ENCODE results near the gene TULP4.
A peak's percentile ranks its signal among the peaks of the same experiment; 100 is the strongest.
"Not testable (repeated sequence)": the region's sequence is repeated elsewhere in the genome, so short reads cannot be mapped to it uniquely, and the experiment has no call there.

The TULP4 gene

DNA sequence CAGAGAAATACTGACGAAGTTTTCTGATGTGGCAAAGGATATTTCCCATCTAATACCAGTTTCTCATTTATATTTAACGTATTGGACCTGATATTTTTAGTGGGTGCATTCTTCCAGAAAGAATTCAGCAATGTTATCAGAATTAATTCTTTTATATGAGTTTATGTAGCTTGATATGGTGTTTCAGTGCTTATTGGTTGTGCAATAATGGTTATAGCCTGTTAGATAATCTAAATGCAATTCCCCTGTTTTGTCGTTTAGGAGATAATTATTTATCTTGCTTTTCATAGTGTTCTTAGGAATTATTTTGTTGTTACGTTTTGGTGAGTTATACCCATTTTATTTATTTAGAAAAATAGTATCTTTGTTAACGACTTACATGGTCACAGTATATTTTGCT, 196.2 kb downstream of the TULP4 start:
- no peak for DNase-seq

DNA sequence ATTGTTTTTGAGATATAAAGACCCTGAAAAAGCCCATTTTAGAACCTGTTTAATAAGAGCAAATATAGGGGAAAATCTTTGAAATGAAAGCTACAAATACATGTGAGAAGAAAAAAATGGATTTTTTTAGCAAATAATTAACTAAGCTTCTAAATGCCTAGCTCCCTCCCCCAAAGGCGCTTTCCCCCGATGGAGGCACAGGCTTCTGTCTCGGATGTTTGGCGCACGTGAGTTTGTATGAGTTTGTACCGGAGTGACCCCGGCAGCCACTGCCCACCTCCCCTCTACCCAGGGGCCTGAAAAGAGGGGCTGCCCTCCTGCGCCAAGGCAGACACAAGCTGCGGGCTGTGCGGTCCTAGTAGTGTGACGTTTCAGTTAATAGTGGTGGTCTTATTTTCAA, 197.2 kb downstream of the TULP4 start:
- no peak for DNase-seq

DNA sequence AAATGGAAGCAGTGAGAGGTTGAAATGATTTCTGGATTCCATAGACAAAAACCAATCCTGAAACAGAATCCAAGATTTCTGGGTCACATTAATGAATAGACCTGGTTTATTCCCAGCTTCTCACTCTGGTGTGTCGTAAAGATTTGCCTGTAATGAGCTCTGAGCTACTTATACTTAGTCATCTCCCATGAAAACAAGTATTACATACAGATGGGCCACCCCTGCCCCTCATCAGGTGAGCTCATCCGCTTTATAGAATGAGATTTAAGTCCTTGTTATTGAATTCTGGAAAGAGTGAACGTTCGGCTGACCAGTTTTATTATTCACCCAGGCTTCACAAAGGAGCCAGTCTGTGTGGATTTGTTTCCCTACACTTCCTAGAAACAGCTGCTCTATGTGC, 200.5 kb downstream of the TULP4 start:
- no peak for DNase-seq

DNA sequence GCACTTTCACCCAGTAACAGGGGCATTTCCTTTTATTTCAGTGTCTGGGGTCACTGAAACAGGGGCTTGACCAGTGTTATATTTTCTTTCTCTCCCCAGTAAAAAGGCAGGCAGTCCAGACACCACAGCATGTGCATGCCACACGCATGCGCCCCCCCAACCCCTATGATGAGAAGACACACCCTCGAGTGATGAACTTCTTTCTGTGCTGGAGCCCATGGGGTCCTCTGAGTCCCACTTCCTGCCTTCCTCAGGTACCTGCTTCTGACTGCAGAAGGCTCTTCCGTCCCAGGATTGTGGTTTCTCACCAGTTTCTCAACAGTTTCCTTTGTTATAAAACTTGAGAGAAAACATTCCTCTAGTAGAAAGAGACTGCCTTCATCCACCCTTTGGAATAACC, 201.9 kb downstream of the TULP4 start:
- no peak for DNase-seq

DNA sequence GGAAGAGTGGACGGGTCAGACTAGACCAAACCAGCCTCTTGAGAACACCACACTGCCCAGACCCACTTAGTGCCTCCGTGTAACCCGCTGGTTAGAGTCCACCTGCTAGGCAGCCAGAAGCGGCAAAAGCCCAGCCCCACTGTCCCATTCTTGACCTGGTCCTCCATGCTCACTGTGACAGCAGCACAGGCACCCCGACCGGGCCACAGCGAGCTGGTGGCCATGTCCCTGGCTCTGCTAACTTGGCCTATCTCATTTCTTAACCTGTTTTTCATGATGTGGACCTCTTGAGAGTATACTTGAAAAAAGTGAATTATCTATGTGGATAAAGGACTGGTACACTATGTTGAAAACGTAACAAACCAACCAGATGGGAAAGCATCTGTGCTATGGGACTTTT, 202.7 kb downstream of the TULP4 start:
- DNase-seq = no peak

DNA sequence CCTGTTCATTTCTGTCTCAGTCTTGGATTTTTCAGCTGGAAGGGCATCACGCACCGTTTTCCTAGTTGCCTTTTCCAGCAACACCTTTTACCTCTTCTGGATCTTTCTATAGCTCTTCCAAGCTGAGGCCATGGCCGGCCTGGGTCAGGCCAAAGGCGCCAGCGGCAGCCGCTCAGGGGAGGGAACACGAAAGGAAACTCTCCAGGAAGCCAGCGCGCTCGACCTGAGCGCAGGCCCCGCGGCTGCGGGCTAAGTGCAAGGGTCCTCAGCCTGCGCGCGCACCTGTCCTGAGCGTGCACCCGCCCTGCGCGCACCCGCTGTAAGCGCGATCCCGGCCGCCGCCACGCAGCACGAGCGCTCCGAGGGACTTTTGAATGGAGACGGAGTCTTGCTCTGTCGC, 203.8 kb downstream of the TULP4 start:
- DNase-seq = no peak

DNA sequence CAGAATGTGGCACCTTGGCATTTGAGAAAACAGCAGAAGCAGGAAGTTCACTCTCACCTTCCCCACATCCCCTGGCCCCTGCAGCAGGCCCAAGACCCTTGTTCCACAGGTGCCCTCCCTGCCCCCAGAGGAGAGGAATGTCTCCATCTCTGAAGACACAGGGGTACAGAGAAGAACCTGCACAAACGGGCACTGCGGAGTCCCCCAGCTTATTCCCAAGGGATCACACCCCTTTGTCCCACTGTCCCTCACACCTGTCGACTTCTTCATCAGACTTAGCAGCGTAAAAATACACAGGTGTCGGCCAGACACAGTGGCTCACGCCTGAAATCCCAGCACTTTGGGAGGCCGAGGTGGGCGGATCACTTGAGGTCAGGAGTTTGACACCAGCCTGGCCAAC, 204.8 kb downstream of the TULP4 start:
- no peak for DNase-seq

DNA sequence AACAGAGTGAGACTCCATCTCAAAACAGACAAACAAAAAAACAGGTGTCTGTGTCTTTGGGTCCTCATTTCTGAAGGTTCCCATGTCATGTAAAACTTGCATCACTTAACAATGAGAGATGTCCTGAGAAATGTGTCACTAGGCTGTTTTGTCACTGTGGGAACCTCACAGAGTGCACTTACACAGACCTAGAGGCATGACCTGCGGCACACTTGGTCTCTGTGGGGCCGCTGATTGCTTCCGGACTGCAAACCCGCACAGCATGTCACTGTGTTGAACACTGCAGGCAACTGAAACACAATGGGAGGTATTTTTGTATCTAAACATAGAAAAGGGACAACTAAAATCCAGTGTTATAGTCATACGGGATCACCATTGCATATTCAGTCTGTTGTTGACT, 205.3 kb downstream of the TULP4 start:
- DNase-seq = no peak

DNA sequence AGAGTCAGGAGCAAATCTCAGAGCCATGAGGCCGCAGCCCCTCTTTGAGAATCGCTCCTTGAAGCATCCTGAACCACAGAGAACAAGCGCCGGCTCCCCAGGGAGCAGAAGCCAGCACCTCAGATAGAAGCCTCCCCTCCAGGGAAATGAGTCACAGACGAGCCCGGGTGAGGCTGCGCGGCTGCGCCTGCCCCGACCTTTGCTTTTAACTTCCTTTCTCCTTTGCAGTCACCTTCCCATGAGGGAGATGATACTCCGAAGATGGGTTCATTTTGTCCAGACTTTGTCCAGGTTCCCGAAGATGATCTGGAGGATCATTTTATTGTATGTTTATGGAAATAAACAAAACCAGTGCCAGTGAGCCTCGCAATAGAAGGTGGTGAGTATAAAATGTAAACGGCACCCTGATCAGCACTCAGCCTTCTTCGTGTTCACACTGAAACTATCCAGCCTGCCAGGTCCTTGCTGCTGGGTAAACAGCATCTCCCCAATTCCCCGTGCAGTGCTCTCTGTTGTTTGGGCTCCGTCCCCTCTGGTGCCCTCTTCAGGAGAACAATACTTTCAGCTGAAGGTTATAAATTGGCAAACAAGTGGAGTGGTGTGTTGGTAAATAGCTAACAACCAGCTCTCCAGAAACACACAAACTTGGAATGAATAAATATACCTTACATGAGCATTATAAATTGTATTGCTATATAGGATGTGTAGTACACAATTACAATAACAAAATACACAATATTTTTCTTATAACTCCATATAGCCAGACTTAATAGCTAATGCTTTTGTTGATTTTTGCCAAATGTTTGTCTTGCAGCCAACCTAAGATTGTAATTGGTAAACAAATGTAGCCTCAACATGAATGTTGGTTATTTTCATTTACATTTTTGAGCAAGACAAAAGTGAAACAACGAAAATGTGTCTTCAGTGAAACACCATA, 206.2 kb downstream of the TULP4 start:
- peak; percentile 20 for DNase-seq

DNA sequence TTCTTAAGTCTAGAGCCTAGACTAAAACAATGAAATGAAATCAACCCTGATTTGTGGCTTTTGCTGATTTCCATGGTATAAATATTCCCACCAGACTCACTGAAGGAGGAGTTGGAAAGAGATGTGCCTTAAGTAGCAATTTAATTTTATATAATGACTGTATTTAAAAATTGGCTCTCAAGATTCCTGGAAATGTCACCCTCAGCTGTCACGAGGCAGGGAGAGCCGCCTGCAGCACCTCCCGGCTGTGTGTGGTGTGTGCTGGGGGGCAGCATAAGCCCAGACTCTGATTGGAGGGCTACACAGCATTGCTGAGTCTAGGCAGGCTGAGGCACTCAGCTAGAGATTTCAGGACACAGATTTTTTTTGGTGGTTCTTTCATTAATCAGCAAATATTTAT, 207.0 kb downstream of the TULP4 start:
- no peak for DNase-seq

DNA sequence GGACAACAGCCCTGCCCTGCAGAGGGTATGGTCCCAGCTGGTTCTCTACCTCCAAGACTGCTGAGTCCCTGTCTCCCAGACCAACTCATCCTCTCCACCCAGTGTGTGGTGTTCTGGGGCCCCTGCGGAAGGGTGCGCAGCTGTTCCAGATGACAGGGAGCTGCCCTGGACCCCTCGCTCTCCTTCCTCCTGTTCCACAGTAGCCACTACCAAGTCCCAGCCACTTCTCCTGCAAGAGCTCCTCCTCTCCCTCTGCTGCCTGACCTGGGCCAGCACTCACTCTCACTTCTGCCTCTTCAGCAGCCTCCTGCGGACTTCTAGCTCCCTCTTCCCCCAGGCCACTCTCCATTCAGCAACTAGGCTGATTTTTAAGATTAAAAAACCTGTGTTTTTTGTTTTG, 207.5 kb downstream of the TULP4 start:
- no peak for DNase-seq

DNA sequence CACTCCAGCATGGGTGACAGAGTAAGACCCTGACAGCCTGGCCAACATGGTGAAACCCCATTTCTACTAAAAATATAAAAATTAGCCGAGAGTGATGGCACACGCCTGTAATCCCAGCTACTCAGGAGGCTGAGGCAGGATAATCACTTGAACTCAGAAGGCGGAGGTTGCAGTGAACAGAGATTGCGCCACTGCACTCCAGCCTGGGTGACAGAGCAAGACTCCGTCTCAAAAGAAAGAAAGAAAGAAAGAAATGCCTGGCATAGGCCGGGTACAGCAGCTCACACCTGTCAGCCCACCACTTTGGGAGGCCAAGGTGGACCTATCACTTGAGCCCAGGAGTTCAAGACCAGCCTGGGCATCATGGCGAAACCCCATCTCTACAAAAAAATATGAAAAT, 208.7 kb downstream of the TULP4 start:
- not testable (repeated sequence) for DNase-seq

DNA sequence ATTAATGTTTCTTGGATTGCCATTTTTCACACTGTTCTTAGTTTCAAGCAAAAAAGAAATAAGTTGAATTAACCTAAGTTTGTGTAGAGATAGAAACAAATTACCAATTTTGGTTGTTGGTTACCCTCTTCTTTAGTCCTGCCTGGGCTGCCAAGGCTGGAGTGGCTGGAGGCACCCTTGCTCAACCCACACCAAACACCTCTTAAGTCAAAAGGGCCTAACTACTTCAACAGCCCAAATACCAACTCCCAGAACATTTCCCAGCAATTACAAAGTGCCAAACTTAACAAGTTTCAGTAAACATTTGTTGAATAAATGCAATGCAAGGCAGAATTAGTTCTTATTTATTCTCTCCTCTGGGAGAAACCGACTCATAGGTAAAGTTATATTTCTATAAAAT, 209.5 kb downstream of the TULP4 start:
- no peak for DNase-seq

DNA sequence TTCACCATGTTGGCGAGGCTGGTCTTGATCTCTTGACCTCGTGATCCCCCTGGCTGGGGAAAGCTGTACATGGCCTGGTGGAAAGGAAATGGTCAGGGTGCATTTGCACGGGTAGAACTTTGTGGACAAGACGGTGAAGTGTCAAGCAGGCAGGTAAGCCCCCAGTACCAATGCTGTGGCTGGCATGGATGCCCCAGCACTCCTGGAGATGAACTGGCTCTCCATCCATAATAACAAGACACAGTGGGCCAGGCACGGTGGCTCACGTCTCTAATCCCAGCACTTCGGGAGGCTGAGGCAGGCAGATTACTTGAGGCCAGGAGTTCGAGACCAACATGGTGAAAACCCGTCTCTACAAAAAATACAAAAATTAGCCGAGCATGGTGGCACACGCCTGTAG, 210.4 kb downstream of the TULP4 start:
- DNase-seq = no peak

DNA sequence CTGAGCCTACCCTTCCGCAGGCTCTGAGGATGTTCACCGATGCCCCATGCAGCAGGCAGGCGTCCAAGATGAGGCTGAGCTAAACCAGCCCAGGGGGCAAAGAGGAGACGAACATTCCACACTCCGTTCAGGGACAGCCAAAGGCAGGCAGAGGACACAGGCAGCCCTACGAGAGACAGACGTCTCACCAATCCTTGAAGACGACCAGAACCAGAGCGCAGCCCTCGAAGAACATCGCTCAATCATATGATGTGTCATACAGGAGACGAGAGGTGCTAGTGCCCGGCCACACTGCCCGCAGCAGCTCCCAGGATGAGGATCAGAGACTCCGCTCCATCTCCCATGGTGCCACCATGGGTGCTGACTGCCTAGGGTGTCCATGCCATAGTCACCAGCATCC, 212.0 kb downstream of the TULP4 start:
- DNase-seq = no peak

DNA sequence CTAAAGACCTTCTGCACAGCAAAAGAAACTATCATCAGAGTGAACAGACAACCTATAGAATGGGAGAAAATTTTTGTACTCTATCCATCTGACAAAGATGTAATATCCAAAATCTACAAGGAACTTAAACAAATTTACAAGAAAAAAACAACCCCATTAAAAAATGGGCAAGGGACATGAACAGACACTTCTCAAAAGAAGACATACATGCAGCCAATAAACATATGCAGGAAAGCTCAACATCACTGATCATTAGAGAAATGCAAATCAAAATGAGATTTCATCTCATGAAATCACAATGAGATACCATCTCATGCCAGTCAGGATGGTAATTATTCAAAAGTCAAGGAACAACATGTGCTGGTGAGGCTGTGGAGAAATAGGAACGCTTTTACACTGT, 215.6 kb downstream of the TULP4 start:
- DNase-seq = not testable (repeated sequence)

DNA sequence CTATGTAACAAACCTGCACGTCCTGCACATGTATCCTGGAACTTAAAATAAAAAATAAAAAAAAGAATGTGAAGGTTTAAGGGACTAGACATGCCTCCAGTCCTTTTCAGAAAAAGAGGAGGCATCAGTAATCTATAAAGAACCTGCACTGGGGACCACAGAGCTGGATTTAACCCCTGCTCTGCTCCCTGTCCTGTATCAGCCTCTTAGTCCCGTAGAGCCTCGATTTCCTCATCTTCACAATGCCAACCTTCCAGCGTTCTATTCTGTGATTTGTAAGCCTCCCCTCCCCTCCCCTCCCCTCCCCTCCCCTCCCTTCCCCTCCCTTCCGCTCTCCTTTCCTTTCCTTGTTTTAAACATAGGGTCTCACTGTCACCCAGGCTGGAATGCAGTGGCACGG, 216.6 kb downstream of the TULP4 start:
- no peak for DNase-seq

DNA sequence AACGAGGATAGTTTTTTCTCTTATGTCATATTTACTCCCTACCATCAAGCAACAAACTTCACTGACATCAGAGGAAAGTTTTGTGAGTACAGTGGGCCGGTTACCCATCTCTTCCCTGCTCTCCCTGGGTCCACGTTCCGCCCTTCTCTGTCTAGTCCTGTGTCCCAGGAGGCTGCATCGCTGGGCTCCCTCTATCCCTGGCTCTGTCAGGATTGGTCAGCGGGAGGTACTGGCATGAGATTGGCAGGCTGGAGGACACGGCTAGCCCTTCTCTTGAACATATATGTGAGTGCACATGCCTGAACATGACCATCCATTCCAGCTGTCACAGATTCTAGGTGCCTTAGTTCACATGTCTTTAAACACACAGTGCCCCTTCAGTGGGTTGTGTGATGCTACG, 217.4 kb downstream of the TULP4 start:
- DNase-seq = no peak

DNA sequence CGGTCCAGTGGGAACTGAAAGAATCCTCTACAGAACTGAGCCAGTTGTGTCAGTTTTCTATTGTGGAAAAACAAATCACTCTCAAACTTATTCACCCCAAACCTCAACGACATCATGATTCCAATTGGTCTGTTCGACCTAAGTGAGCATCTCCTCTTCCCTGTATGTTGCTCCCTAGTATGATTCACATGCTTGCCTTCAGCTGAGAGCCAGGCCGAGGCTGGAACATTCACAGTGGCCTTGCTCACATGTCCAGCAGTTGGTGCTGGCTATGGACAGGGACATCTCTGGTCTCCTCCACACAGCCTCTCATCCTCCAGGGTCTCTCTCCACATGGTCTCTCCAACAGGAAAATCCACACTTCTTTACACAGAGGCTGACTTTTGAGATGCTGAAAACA, 219.3 kb downstream of the TULP4 start:
- DNase-seq = no peak

DNA sequence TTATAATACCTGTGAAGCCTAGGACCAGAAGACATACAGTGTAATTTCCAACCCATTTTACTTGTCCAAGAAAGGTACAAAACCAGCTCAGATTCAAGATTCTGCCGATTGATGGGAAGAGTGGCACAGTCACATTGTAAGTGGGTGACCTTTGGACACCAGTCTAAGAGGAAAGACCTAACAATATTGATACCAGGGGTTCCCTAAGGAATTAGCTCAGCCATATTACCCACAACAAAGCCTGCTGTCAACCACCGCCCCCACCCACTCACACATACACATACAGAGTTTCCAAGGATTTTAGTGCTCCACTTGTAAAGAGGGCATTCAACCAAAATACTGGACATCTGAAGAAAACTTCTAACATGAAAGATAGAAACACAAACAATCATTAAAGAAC, 219.7 kb downstream of the TULP4 start:
- no peak for DNase-seq

DNA sequence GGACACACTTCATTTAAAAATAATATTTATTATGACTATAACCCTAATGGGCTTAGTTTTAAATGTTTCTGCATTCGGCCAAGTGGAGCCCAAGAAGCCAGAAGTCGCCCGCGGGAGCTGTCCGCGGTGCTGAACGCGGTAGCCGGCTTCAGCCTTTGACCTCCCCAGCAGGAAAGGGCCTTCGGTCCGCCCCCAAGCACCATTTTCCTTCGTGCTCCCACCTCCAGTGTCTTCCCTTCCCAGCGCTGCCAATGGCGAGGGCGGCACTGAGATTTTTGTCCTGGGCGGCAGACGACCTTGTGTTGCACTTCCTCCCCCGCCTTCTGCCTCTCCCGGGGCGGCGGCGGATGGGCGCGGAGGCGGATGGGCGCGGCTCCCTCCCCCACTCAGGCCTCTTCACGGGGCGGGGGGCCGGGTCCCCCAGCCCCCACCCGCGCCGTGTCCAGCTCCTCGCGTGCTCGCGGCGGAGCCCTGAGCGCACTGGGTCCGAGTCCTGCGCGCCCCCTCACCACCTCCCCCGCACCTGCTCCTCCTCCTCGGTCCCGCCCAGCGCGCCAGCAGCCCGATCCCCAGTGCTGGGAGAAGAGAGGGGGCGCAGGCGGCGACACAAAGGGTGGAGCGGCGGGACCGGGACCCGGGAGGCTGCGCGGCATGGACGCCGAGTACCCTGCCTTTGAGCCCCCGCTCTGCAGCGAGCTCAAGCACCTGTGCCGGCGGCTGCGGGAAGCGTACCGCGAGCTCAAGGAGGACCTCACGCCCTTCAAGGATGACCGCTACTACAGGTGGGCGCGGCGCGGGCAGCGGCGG, 224.0 kb downstream of the TULP4 start:
- DNase-seq = no peak

DNA sequence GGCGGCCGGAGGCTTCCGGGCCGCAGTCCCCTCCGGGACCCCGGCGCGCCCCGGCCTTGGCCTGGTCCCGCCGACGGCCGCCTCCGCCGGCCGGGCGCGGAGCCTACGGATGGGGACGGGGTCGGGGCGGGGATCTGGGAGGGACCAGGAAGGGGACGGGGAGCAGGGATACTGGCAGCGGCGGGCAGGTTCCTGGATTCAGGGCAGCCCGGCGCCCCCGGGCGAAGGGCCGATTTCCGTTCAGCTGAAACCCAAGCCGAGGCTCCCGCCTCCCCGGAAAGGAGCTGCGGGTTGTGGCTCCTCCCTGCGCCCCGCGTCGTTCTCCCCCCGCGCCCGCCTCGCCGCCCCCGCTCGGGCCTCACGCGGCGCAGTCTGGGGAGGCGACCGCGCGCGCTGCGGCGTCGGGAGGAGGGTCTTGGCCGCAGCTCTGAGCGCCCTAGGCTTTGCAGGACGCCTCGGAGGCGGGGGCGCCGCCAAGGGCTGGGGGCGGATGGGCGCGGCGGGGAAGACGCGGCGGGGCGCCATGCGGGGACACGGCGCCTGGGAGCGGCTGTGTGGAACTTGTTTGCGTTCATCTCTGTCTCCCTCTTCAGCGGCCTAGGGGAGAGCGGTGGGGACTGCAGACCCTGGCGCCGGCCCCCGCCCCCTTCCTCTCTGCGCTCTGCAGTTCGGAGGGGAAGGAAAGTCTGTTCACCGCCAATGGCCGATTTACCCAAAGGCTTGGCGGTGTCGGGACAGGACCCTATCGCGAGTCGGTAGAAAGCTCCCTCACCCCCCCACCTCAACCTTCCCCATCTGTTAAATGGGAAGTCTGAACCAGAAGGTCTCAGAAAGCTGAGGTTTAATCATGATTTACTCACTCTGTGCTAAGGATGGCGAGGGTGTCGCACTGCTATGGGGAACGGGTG, 224.9 kb downstream of the TULP4 start:
- no peak for DNase-seq

DNA sequence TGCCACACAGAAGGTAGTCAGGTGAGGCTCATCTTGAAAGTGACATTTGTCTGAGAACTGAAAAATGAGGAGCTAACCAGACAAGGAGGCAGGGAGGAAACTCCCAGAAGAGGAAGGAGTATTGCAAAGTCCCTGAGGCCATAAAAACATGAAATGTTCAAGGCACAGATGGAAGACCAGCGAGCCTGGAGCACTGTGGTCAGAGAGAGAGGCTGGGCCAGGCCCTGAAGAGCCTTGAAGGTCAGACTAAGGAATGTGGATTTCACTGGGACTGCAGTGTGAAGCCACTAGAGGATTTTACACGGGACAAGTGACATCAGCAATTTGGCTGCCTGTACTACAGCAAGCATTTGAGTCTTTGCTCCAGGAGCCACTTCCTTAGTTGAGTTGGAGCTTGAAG, 226.5 kb downstream of the TULP4 start:
- no peak for DNase-seq

Data from NCI-H187 treated with DMSO at 0.1 percent for 48 hours (cell line).